T-cell (primary cell): ENCODE data around the gene TMC3. TPM values are rescaled to one million over a fixed set of nuclear protein-coding genes. Genes with fewer than 3 reads are reported as not detected.

ENCODE experiments used
- ATAC-seq, 4 experiments: fragments of 200-7000 bp in 3 of 4; fragments of 150-1000 bp in 1 of 4; cut with Tn5 transposase; replicated peaks in 1 of 4; 1 replicate in 3 of 4; 2 replicates in 1 of 4; pipeline ENCODE4 v1.10.0; 2021; ENCODE audit warnings: moderate library complexity in 3 of 4, mild to moderate bottlenecking in 2 of 4, moderate number of reproducible peaks in 1 of 4
- CTCF ChIA-PET, 2 donors: fragments of 300-600 bp; sonication (Branson Sonifier 250); formaldehyde crosslinking; loops; one replicate each; lab custom pipeline; 2022; ENCODE audit warnings: antibody characterized with exemption in 2 of 2; lab: Charles Lee
- POLR2A ChIA-PET, 2 donors: fragments of 300-600 bp; sonication (Branson Sonifier 250); formaldehyde crosslinking; loops; one replicate each; lab custom pipeline; 2022; ENCODE audit warnings: antibody characterized with exemption in 2 of 2; lab: Charles Lee
- DNase-seq, 35 experiments: peaks; one replicate each; pipeline versions ENCODE4 v3.0.0 to v3.0.0-alpha.2; 2013 to 2023
- H3K27ac ChIP-seq: one replicate; pipeline ENCODE4 v1.5.1; 2013; ENCODE audit warnings: low read length
- H3K27me3 ChIP-seq, 2 experiments: replicated peaks in 1 of 2; 1 replicate in 1 of 2; 2 replicates in 1 of 2; pipeline versions ENCODE4 v1.6.1 to v1.7.0; 2013; ENCODE audit warnings: low read length in 1 of 2, mixed read lengths in 1 of 2; ENCODE audit not compliant: control insufficient read depth in 2 of 2, insufficient read depth in 2 of 2; ENCODE audit errors: extremely low read depth in 1 of 2
- H3K36me3 ChIP-seq, 2 donors: 1 replicate in 1 of 2; 2 replicates in 1 of 2; pipeline versions ENCODE4 v1.6.1 to v1.7.0; 2013; ENCODE audit warnings: low read length in 1 of 2; ENCODE audit not compliant: control insufficient read depth in 2 of 2, insufficient read depth in 1 of 2; ENCODE audit errors: extremely low read depth in 1 of 2
- H3K4me1 ChIP-seq, 2 experiments: 1 replicate in 1 of 2; 2 replicates in 1 of 2; pipeline versions ENCODE4 v1.6.1 to v1.7.0; 2013; ENCODE audit warnings: low read length in 2 of 2, mixed read lengths in 1 of 2; ENCODE audit not compliant: insufficient read depth in 2 of 2, control insufficient read depth in 1 of 2; ENCODE audit errors: extremely low read depth in 1 of 2
- H3K4me3 ChIP-seq, 2 donors: 1 replicate in 1 of 2; 2 replicates in 1 of 2; pipeline versions ENCODE4 v1.5.1 to v1.7.0; 2013; ENCODE audit warnings: mild to moderate bottlenecking in 2 of 2, low read length in 1 of 2, moderate library complexity in 1 of 2; ENCODE audit not compliant: control insufficient read depth in 1 of 2; ENCODE audit errors: extremely low read depth in 1 of 2
- H3K9me3 ChIP-seq: 2 replicates; pipeline ENCODE4 v1.7.0; 2013
- H3K27ac Mint-ChIP-seq, 2 donors: one replicate each; pipeline ENCODE4 v1.8.0; 2020 to 2021; ENCODE audit warnings: mild to moderate bottlenecking in 2 of 2, mixed read lengths in 2 of 2
- H3K27me3 Mint-ChIP-seq, 2 donors: one replicate each; pipeline ENCODE4 v1.8.0; 2021 to 2022; ENCODE audit warnings: mixed read lengths in 2 of 2
- H3K36me3 Mint-ChIP-seq: one replicate; pipeline ENCODE4 v1.8.0; 2021; ENCODE audit warnings: mixed read lengths
- H3K4me1 Mint-ChIP-seq, 3 donors: one replicate each; pipeline ENCODE4 v1.8.0; 2020 to 2022; ENCODE audit warnings: mixed read lengths in 3 of 3, mild to moderate bottlenecking in 1 of 3
- H3K4me3 Mint-ChIP-seq, 3 donors: one replicate each; pipeline ENCODE4 v1.8.0; 2020 to 2022; ENCODE audit warnings: mild to moderate bottlenecking in 3 of 3, mixed read lengths in 3 of 3, moderate library complexity in 3 of 3
- H3K9me3 Mint-ChIP-seq, 3 donors: one replicate each; pipeline ENCODE4 v1.8.0; 2020 to 2022; ENCODE audit warnings: mixed read lengths in 3 of 3
- WGBS: methylation state at CpG from one replicate; pipeline ENCODE4 v1.1.5; 2013; ENCODE audit warnings: missing lambda C conversion rate; ENCODE audit not compliant: insufficient coverage; 5-methylcytosine and 5-hydroxymethylcytosine counted together
- total RNA-seq, 35 experiments: library from RNA in 6 of 35; stranded (reverse) in 6 of 35; fragments of 120-200 nt in 1 of 35; gene quantifications; one replicate each; pipeline versions ENCODE4 v1.2.1 to v1.2.4 and lab custom pipeline; 2013 to 2026

Gene TMC3
- total RNA-seq, 5 donors from 2014 or later (not counting 1 experiment from before 2014, with no cell fraction given) = not detected

DNA sequence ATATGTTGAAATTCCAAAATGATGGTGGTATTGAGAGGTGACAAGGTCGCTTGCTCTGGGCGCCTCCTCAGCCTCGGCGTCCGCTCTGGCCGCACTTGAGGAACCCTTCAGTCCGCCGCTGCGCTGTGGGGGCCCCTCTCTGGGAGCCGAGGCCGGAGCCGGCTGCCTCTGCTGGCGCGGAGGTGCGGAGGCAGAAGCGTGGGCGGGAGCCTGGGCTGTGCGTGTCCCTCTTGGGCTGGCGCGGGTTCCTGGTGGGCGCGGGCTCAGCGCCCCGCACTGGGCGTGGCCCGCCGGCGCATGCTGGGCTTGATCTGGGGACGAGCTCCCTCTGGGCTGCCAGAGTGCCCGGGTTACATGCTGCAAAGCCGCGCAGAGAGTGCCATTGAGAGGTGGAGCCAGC lies 39.8 kb upstream of the TMC3 start:
- peaks cover 2 to 11% of the 10 kb centered on the region in 2 experiments for H3K4me1 ChIP-seq
- no peak overlapping the region for H3K4me3 ChIP-seq
- H3K27ac ChIP-seq = no peak overlapping the region
- ATAC-seq (no peak), DNase-seq (no peak)
- no peaks in the 10 kb centered on the region for H3K9me3 ChIP-seq
- ChIA-PET CTCF (no interaction called here), POLR2A (interaction anchor here in 1 of 2 donors (0.7 kb wide), 1 partner anchor 756 kb away, joined by 3 read pairs; no protein-coding TSS in a partner anchor)
- peaks cover 7 to 10% of the 10 kb centered on the region in 2 donors for H3K27me3 Mint-ChIP-seq
- H3K27me3 ChIP-seq = peaks cover 0 to 6% of the 10 kb centered on the region in 2 experiments
- 98% methylated on average over 32 of the region's 32 CpGs for WGBS
- no peaks in the 10 kb centered on the region for H3K36me3 ChIP-seq
- no peak overlapping the region for H3K4me3 Mint-ChIP-seq
- H3K36me3 Mint-ChIP-seq = no peaks in the 10 kb centered on the region
- H3K9me3 Mint-ChIP-seq = no peaks in the 10 kb centered on the region
- no peak overlapping the region for H3K27ac Mint-ChIP-seq
- peaks cover 18 to 21% (median 20%) of the 10 kb centered on the region in 3 donors for H3K4me1 Mint-ChIP-seq

DNA sequence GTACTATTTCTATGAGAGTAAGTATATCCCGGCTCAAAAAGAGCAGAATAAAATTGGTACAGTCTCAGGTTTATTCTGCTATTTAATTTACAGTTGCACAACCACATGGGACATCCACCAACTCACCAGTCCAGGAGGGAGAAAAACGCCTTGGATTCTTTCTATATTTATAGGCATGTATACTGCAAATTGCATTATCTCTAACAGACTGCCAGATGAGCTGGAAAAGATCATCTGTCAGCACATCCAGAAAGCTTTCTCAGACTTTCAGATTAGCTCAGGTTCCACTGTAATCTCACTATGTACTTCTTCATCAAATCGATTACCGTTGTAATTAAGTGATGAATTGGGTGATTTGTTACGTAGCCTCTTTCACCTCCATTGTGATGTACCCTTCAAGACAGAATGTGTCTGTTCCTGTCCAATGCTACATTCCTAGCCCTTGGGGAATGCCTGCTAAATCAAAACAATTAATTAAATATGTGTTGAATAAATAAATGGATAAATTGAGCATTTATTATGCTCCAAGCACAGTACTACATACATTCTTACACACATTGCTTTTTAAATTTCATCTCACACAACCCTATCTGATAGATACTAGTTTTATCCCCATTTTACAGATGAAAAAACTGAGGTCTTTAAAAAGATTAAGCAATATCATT lies 38.1 kb upstream of the TMC3 start:
- Mint-ChIP-seq H3K9me3 (no peaks in the 10 kb centered on the region), H3K4me3 (no peak overlapping the region), H3K4me1 (peaks cover 18 to 21% (median 20%) of the 10 kb centered on the region in 3 donors), H3K27ac (no peak overlapping the region), H3K27me3 (peaks cover 12 to 17% of the 10 kb centered on the region in 2 donors), H3K36me3 (no peaks in the 10 kb centered on the region)
- no peaks in the 10 kb centered on the region for H3K36me3 ChIP-seq
- ChIA-PET CTCF (interaction anchor here in 1 of 2 donors (0.6 to 0.8 kb wide), 2 partner anchors 645 to 647 kb away, joined by 3 read pairs; no protein-coding TSS in a partner anchor), POLR2A (no interaction called here)
- WGBS = no CpG with 5 or more reads among the region's 5 CpGs
- H3K4me3 ChIP-seq = no peak overlapping the region
- peaks cover 2 to 11% of the 10 kb centered on the region in 2 experiments for H3K4me1 ChIP-seq
- ATAC-seq = no peak
- H3K27ac ChIP-seq = no peak overlapping the region
- peaks cover 0 to 9% of the 10 kb centered on the region in 2 experiments for H3K27me3 ChIP-seq
- no peak for DNase-seq
- H3K9me3 ChIP-seq = no peaks in the 10 kb centered on the region

GRCh38 chr15:81411051-81411450 lies 37.0 kb upstream of the TMC3 start:
- Histone ChIP-seq H3K4me3 (no peak overlapping the region), H3K9me3 (no peaks in the 10 kb centered on the region), H3K36me3 (no peaks in the 10 kb centered on the region), H3K27me3 (peaks cover 0 to 9% of the 10 kb centered on the region in 2 experiments), H3K27ac (no peak overlapping the region), H3K4me1 (peaks cover 2 to 11% of the 10 kb centered on the region in 2 experiments)
- Mint-ChIP-seq H3K9me3 (no peaks in the 10 kb centered on the region), H3K4me3 (no peak overlapping the region), H3K4me1 (peaks cover 18 to 21% (median 20%) of the 10 kb centered on the region in 3 donors), H3K27ac (no peak overlapping the region), H3K36me3 (no peaks in the 10 kb centered on the region), H3K27me3 (peaks cover 14 to 17% of the 10 kb centered on the region in 2 donors)
- ChIA-PET POLR2A (interaction anchor here in 1 of 2 donors (0.6 kb wide), 1 partner anchor 862 kb away, joined by 4 read pairs; no protein-coding TSS in a partner anchor), CTCF (interaction anchor here (0.7 to 1.4 kb wide), 4 partner anchors 21 to 635 kb away, joined by 3 to 4 read pairs (median 4); no protein-coding TSS in a partner anchor)
- DNase-seq = no peak
- 100% methylated on average over 1 of the region's 2 CpGs for WGBS
- ATAC-seq = no peak

GRCh38 chr15:81410318-81410753 lies 36.3 kb upstream of the TMC3 start:
- ATAC-seq = peak; percentile 65 to 85 (median 68)
- Histone ChIP-seq H3K36me3 (no peaks in the 10 kb centered on the region), H3K4me1 (peaks cover 2 to 11% of the 10 kb centered on the region in 2 experiments), H3K4me3 (no peak overlapping the region), H3K9me3 (no peaks in the 10 kb centered on the region), H3K27me3 (peaks cover 0 to 9% of the 10 kb centered on the region in 2 experiments), H3K27ac (no peak overlapping the region)
- Mint-ChIP-seq H3K4me1 (peaks cover 16 to 17% (median 16%) of the 10 kb centered on the region in 3 donors), H3K9me3 (no peaks in the 10 kb centered on the region), H3K27ac (no peak overlapping the region), H3K4me3 (no peak overlapping the region), H3K36me3 (no peaks in the 10 kb centered on the region), H3K27me3 (peaks cover 11 to 16% of the 10 kb centered on the region in 2 donors)
- ChIA-PET CTCF (interaction anchor here (0.7 to 1.4 kb wide), 7 partner anchors 21 to 634 kb away, joined by 3 to 4 read pairs (median 3); no protein-coding TSS in a partner anchor), POLR2A (interaction anchor here in 1 of 2 donors (0.6 to 0.7 kb wide), 3 partner anchors 28 to 863 kb away, joined by 3 to 4 read pairs (median 4); no protein-coding TSS in a partner anchor)
- WGBS = 0% methylated on average over 4 of the region's 4 CpGs
- DNase-seq = peak in 20 of 35 experiments; percentile 4 to 72 (median 17)

DNA sequence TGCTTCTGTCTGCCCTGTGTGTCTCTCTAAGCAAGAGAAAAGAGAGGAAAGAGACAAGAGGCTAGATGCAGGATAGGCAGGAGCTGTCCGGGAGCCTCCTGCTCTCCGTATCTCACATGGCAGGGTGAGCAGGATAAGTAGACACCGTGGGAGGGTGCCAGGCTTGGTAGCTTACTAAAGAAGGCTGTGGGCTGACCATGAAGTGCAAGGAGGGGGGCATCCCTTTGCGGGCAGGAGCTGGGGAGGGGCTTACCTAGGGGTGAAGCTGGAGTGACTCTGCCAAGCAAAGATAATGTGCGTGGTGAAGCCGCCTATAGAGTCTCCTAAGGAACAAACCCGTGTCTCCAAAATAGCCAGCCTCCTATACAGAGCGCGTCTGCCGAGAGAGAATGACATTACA lies 33.7 kb upstream of the TMC3 start:
- Mint-ChIP-seq H3K4me1 (peaks cover 4 to 7% (median 7%) of the 10 kb centered on the region in 3 donors), H3K36me3 (no peaks in the 10 kb centered on the region), H3K27ac (no peak overlapping the region), H3K27me3 (peaks cover 9 to 11% of the 10 kb centered on the region in 2 donors), H3K9me3 (no peaks in the 10 kb centered on the region), H3K4me3 (no peak overlapping the region)
- H3K27ac ChIP-seq = no peak overlapping the region
- DNase-seq (no peak), ATAC-seq (no peak)
- ChIA-PET POLR2A (no interaction called here), CTCF (interaction anchor here (0.6 to 2.6 kb wide), 3 partner anchors 18 to 142 kb away, joined by 3 to 12 read pairs (median 4); no protein-coding TSS in a partner anchor)
- 100% methylated on average over 2 of the region's 10 CpGs for WGBS
- peaks cover 0 to 7% of the 10 kb centered on the region in 2 experiments for H3K27me3 ChIP-seq
- H3K9me3 ChIP-seq = no peaks in the 10 kb centered on the region
- H3K36me3 ChIP-seq = no peaks in the 10 kb centered on the region
- no peak overlapping the region for H3K4me3 ChIP-seq
- H3K4me1 ChIP-seq = peaks cover 2 to 4% of the 10 kb centered on the region in 2 experiments

GRCh38 chr15:81407176-81407575 lies 33.2 kb upstream of the TMC3 start:
- Histone ChIP-seq H3K4me3 (no peak overlapping the region), H3K9me3 (no peaks in the 10 kb centered on the region), H3K36me3 (no peaks in the 10 kb centered on the region), H3K4me1 (peaks cover 2 to 4% of the 10 kb centered on the region in 2 experiments), H3K27me3 (peaks cover 0 to 7% of the 10 kb centered on the region in 2 experiments), H3K27ac (no peak overlapping the region)
- ChIA-PET POLR2A (interaction anchor here in 1 of 2 donors (0.6 kb wide), 1 partner anchor 146 kb away, joined by 3 read pairs; no protein-coding TSS in a partner anchor), CTCF (interaction anchor here in 1 of 2 donors (2.6 kb wide), 1 partner anchor 141 kb away, joined by 12 read pairs; no protein-coding TSS in a partner anchor)
- Mint-ChIP-seq H3K4me3 (no peak overlapping the region), H3K27me3 (peaks cover 9 to 11% of the 10 kb centered on the region in 2 donors), H3K27ac (peak overlapping the region in 1 of 2 donors; percentile 55), H3K36me3 (no peaks in the 10 kb centered on the region), H3K9me3 (no peaks in the 10 kb centered on the region), H3K4me1 (peaks cover 4 to 7% (median 7%) of the 10 kb centered on the region in 3 donors)
- no peak for ATAC-seq
- DNase-seq = no peak
- no CpG with 5 or more reads among the region's 1 CpG for WGBS
